ENCODE data around the gene SLC47A2.

- TF ChIP-seq CTCF (conservative IDR thresholded peaks at IDR 0.05; ENCODE audit: low read length) (no peak), EZH2phosphoT487 (IDR thresholded peaks at IDR 0.05; ENCODE audit: borderline replicate concordance) (no peak)
These were observed 7.8 kb downstream of the SLC47A2 start for GRCh38 chr17:19708431-19709175.

Measured in Loucy (cell line).